ENCODE results near the gene BEST2. TPM values are rescaled to one million over a fixed set of nuclear protein-coding genes. Genes with fewer than 3 reads are reported as not detected.
"Not testable (repeated sequence)": the region's sequence is repeated elsewhere in the genome, so short reads cannot be mapped to it uniquely, and the experiment has no call there.

Gene BEST2
- total RNA-seq, 2 experiments from 2014 or later = not detected

DNA sequence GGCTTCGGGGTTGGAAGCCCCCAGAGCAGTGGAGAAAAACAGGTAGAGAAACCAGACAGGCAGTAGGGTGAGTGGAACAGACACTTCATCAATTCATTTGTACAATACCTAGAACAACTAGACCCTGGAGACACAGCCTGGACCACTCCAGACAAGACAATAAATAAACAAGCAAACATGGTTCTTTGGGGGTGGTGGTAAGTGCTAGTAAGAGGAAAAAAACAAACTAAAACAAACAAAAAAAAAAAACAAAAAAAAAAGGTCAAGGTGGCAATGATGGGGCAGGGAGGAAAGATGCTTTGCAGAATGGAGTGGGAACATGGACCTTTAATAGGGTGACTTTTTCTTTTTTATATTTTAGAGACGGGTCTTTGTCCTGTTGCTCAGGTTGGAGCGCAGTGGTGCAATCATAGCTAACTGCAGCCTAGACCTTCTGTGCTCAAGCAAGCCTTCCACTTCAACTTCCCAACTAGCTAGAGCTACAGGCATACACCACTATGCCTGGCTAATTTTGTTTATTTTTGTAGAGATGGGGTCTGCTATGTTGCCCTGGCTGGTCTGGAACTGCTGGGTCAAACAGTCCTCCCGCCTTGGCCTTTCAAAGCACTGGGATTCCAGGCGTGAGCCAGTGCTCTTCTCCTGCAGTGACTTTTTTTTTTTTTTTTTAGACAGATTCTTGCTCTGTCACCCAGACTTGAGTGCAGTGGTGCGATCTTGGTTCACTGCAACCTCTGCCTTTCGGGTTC is 42.8 kb downstream of the BEST2 start:
- H3K4me1 Mint-ChIP-seq (ENCODE audit: low read depth) = peaks cover 24% of the 10 kb centered on the region
- POLR2A ChIA-PET = interaction anchor here (0.7 to 5.5 kb wide), 4 partner anchors 11 to 130 kb away, joined by 3 to 89 read pairs (median 20); no protein-coding TSS in a partner anchor
- intact Hi-C loops (cut with micrococcal nuclease) = loop anchor here (5.0 kb wide), 5 partner anchors 72 to 1053 kb away; partner anchors contain the start of genes IER2, STX10, TNPO2 and ZNF490

GRCh38 chr19:12794971-12795381 is 43.4 kb downstream of the BEST2 start:
- Mint-ChIP-seq H3K4me1 (ENCODE audit: low read depth) (peaks cover 24% of the 10 kb centered on the region), H3K27me3 (no peaks in the 10 kb centered on the region), H3K4me3 (peak overlapping the region; percentile 81), H3K9me3 (no peaks in the 10 kb centered on the region), H3K36me3 (peaks cover 36% of the 10 kb centered on the region), H3K27ac (peak overlapping the region; percentile 92)
- no peak for DNase-seq
- intact Hi-C loops (cut with micrococcal nuclease) = loop anchor here (5.0 kb wide), 5 partner anchors 73 to 1052 kb away; partner anchors contain the start of genes IER2, STX10, TNPO2 and ZNF490
- CTCF ChIA-PET = interaction anchor here (1.3 to 18.0 kb wide), 10 partner anchors 11 to 123 kb away, joined by 4 to 636 read pairs (median 10); partner anchors contain the start of genes DHPS, HOOK2, RNASEH2A and TRIR
- POLR2A ChIA-PET = interaction anchor here (0.7 to 5.5 kb wide), 4 partner anchors 12 to 130 kb away, joined by 3 to 89 read pairs (median 20); no protein-coding TSS in a partner anchor

More for the DNA sequence above, 42.8 kb downstream of the BEST2 start:
- Mint-ChIP-seq H3K27me3 (no peaks in the 10 kb centered on the region), H3K36me3 (peaks cover 30% of the 10 kb centered on the region), H3K9me3 (no peaks in the 10 kb centered on the region), H3K27ac (peak overlapping the region; percentile 92), H3K4me3 (peak overlapping the region; percentile 81)
- DNase-seq = peak; percentile 21
- CTCF ChIA-PET = interaction anchor here (0.9 to 18.0 kb wide), 6 partner anchors 12 to 55 kb away, joined by 3 to 636 read pairs (median 30); partner anchors contain the start of genes HOOK2 and RNASEH2A

DNA sequence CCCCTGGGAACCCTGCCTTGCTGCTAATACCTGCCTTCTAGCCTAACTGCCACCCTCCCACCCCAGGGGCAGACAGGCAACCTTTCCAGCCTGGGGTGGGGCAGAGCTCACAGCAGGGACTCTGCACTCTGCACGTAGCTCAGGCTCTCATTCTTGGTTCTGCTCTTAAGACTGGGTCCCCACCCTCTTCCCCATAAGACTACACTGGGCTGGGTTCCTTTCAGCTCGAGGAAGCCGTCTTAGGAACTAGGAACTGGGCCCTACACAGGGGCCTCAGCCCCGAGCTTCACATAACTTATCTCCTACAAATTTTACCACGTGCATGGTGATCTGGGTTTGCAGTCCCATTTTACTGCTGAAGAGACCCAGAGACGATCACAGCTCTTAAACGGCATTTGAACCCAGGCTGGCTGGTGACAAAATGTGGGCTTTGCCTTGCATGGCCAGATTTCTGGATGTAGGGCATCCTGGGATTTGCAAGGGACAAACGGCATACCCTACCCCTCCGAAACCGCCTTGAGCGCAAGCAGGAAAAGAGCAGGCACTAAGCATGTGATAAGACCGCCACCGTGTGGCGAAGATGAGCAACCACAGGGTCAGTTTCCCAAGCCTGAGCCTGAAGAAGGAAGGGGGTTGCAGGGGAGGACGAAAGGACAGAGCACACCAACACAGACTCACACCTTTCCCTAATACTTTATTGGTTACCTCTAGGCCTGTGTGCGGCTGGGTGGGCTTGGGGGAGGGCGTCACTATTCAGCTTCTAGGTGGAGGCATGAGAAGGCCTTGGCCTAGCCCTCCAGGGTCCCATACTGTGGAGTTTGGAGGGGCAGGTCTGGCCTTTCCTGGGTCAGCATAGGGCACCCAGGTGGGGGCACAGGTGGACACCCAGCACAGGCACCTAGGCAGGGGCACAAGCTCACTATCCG is 44.8 kb downstream of the BEST2 start:
- ChIA-PET CTCF (interaction anchor here (0.6 to 18.0 kb wide), 31 partner anchors 9 to 464 kb away, joined by 3 to 636 read pairs (median 4); partner anchors contain the start of genes DHPS, GCDH, GET3 and HOOK2), POLR2A (interaction anchor here (0.8 to 2.9 kb wide), 9 partner anchors 10 to 39 kb away, joined by 3 to 19 read pairs (median 5); partner anchors contain the start of gene RNASEH2A)
- Mint-ChIP-seq H3K36me3 (peaks cover 36% of the 10 kb centered on the region), H3K27ac (peak overlapping the region; percentile 83), H3K4me3 (peak overlapping the region; percentile 62), H3K27me3 (no peaks in the 10 kb centered on the region), H3K9me3 (no peaks in the 10 kb centered on the region), H3K4me1 (ENCODE audit: low read depth) (peaks cover 35% of the 10 kb centered on the region)
- intact Hi-C loops (cut with micrococcal nuclease) = loop anchor here (1.0 kb wide), 3 partner anchors 19 to 36 kb away; no protein-coding TSS in a partner anchor
- peak; percentile 84 for DNase-seq

DNA sequence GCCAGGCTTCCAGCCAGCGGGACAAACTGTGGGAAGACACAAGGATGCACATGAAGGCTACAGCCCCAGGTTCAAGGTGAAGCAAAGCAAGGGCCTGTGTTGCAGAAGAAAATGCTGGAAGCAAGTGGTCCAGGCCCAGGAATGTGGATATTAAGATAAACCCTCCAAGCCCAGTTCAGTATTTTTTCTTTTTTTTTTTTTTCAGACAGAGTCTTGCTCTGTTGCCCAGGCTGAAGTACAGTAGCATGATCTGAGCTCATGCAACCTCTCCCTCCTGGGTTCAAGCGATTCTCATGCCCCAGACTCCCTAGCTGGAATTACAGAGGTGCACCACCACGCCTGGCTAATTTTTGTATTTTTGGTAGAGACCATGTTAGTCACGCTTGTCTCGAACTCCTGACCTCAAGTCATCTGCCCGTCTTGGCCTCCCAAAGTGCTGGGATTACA is 45.6 kb downstream of the BEST2 start:
- H3K27me3 Mint-ChIP-seq = no peaks in the 10 kb centered on the region
- H3K9me3 Mint-ChIP-seq = no peaks in the 10 kb centered on the region
- intact Hi-C loops (cut with micrococcal nuclease) = no loop called here
- DNase-seq = no peak
- POLR2A ChIA-PET = interaction anchor here (1.1 kb wide), 1 partner anchor 9 kb away, joined by 3 read pairs; the partner anchor contains the start of gene RNASEH2A
- CTCF ChIA-PET = interaction anchor here (1.2 to 18.0 kb wide), 12 partner anchors 9 to 135 kb away, joined by 3 to 636 read pairs (median 8); partner anchors contain the start of genes GET3, HOOK2, RNASEH2A and RTBDN
- H3K36me3 Mint-ChIP-seq = peaks cover 30% of the 10 kb centered on the region
- H3K27ac Mint-ChIP-seq = peak overlapping the region; percentile 83
- no peak overlapping the region for H3K4me3 Mint-ChIP-seq
- peaks cover 36% of the 10 kb centered on the region for H3K4me1 Mint-ChIP-seq (ENCODE audit: low read depth)

DNA sequence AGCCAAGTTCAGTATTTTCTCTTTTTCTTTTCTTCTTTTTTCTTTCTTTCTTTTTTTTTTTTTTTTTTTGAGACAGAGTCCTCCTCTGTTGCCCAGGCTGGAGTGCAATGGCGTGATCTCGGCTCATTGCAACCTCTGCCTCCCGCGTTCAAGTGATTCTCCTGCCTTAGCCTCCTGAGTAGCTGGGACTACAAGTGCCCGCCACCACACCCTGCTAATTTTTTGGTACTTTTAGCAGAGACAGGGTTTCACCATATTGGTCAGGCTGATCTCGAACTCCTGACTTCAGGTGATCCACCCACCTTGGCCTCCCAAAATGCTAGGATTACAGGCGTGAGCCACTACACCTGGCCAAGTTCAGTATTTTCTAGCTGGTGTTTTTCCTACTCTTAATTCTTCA is 46.0 kb downstream of the BEST2 start:
- POLR2A ChIA-PET = interaction anchor here (1.1 to 1.7 kb wide), 2 partner anchors 9 to 15 kb away, joined by 3 read pairs; partner anchors contain the start of gene RNASEH2A
- H3K27me3 Mint-ChIP-seq; H3K9me3 Mint-ChIP-seq; H3K4me3 Mint-ChIP-seq; DNase-seq; H3K27ac Mint-ChIP-seq; intact Hi-C loops (cut with micrococcal nuclease): not testable (repeated sequence)
- CTCF ChIA-PET = interaction anchor here (1.6 to 18.0 kb wide), 8 partner anchors 9 to 76 kb away, joined by 4 to 636 read pairs (median 19); partner anchors contain the start of genes HOOK2, RNASEH2A and TNPO2
- Mint-ChIP-seq H3K36me3 (peaks cover 27% of the 10 kb centered on the region), H3K4me1 (ENCODE audit: low read depth) (peaks cover 41% of the 10 kb centered on the region)

GRCh38 chr19:12799742-12800465 is 48.3 kb downstream of the BEST2 start:
- Mint-ChIP-seq H3K27me3 (no peaks in the 10 kb centered on the region), H3K36me3 (peaks cover 12% of the 10 kb centered on the region), H3K4me3 (peak overlapping the region; percentile 20), H3K27ac (no peak overlapping the region), H3K4me1 (ENCODE audit: low read depth) (peaks cover 34% of the 10 kb centered on the region), H3K9me3 (no peaks in the 10 kb centered on the region)
- DNase-seq = no peak
- POLR2A ChIA-PET = interaction anchor here (0.9 to 3.1 kb wide), 2 partner anchors 22 to 29 kb away, joined by 3 to 10 read pairs; no protein-coding TSS in a partner anchor
- CTCF ChIA-PET = interaction anchor here (1.2 to 18.0 kb wide), 4 partner anchors 8 to 48 kb away, joined by 5 to 636 read pairs (median 192); partner anchors contain the start of genes HOOK2 and JUNB
- intact Hi-C loops (cut with micrococcal nuclease) = loop anchor here (5.0 kb wide), 1 partner anchor 37 kb away; the partner anchor contains the start of gene MAST1

DNA sequence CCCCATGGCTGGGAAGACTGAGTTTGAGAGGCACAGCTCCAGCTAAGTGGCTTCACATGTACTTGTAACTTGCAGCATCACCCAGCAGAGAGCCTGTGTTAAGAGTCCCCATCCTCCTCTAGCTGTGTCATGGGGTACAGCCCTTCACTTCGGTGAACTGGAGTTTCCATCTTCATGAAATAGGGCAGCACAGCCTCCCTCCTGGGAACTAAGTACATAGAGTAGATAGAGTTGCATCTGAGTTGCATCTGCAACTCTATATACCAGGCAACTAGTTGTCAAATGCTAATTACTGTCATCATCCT is 48.8 kb downstream of the BEST2 start:
- H3K27me3 Mint-ChIP-seq = no peaks in the 10 kb centered on the region
- no peaks in the 10 kb centered on the region for H3K9me3 Mint-ChIP-seq
- H3K4me3 Mint-ChIP-seq = peak overlapping the region; percentile 88
- ChIA-PET POLR2A (interaction anchor here (1.1 to 3.1 kb wide), 2 partner anchors 9 to 22 kb away, joined by 3 to 10 read pairs; partner anchors contain the start of gene JUNB), CTCF (interaction anchor here (1.2 to 18.0 kb wide), 4 partner anchors 8 to 47 kb away, joined by 5 to 636 read pairs (median 192); partner anchors contain the start of genes HOOK2 and JUNB)
- H3K36me3 Mint-ChIP-seq = peaks cover 12% of the 10 kb centered on the region
- no peak for DNase-seq
- peaks cover 30% of the 10 kb centered on the region for H3K4me1 Mint-ChIP-seq (ENCODE audit: low read depth)
- H3K27ac Mint-ChIP-seq = no peak overlapping the region
- intact Hi-C loops (cut with micrococcal nuclease) = loop anchor here (5.0 kb wide), 1 partner anchor 37 kb away; the partner anchor contains the start of gene MAST1

- CTCF ChIA-PET = interaction anchor here (1.2 to 18.0 kb wide), 4 partner anchors 9 to 47 kb away, joined by 5 to 636 read pairs (median 192); partner anchors contain the start of genes HOOK2 and JUNB
- Mint-ChIP-seq H3K9me3 (no peaks in the 10 kb centered on the region), H3K4me1 (ENCODE audit: low read depth) (peaks cover 26% of the 10 kb centered on the region), H3K36me3 (peaks cover 12% of the 10 kb centered on the region), H3K27me3 (no peaks in the 10 kb centered on the region), H3K4me3 (peak overlapping the region; percentile 88), H3K27ac (peak overlapping the region; percentile 79)
- intact Hi-C loops (cut with micrococcal nuclease) = loop anchor here (5.0 kb wide), 1 partner anchor 36 kb away; the partner anchor contains the start of gene MAST1
- peak; percentile 49 for DNase-seq
- POLR2A ChIA-PET = interaction anchor here (1.1 to 3.1 kb wide), 2 partner anchors 9 to 23 kb away, joined by 3 to 10 read pairs; partner anchors contain the start of gene JUNB
Observed at GRCh38 chr19:12800923-12801465, 49.4 kb downstream of the BEST2 start.

GRCh38 chr19:12801466-12802266 is 50.1 kb downstream of the BEST2 start, which contains the start of the genes PRDX2 and THSD8:
PRDX2 (minus strand) TSS chr19:12801800; CDS start chr19:12801261, 539 bp downstream.
THSD8 (plus strand) TSS chr19:12802069; CDS start chr19:12802072, 3 bp downstream.
- intact Hi-C loops (cut with micrococcal nuclease) = loop anchor here (5.0 kb wide), 1 partner anchor 36 kb away; the partner anchor contains the start of gene MAST1
- H3K27me3 Mint-ChIP-seq = no peaks in the 10 kb centered on the region
- peak within 1 kb of the TSS; percentile 79 for H3K27ac Mint-ChIP-seq
- H3K4me1 Mint-ChIP-seq (ENCODE audit: low read depth) = peaks cover 25% of the 10 kb centered on the region
- peak; percentile 84 for DNase-seq
- ChIA-PET CTCF (interaction anchor here (0.9 to 18.0 kb wide), 8 partner anchors 10 to 68 kb away, joined by 3 to 636 read pairs (median 8); partner anchors contain the start of genes HOOK2 and JUNB), POLR2A (interaction anchor here (1.1 to 3.1 kb wide), 5 partner anchors 8 to 36 kb away, joined by 3 to 10 read pairs (median 4); partner anchors contain the start of gene JUNB)
- no peaks in the 10 kb centered on the region for H3K9me3 Mint-ChIP-seq
- H3K36me3 Mint-ChIP-seq = peaks cover 12% of the 10 kb centered on the region
- peak within 1 kb of the TSS; percentile 88 for H3K4me3 Mint-ChIP-seq
